ENCODE data around the gene PYGO2. TPM values are rescaled to one million over a fixed set of nuclear protein-coding genes. Genes with fewer than 3 reads are reported as not detected.

Gene PYGO2
- total RNA-seq, 1 experiment from 2014 or later, result 37.4 TPM

- TF ChIP-seq USF1 (CRISPR knock-in tag; IDR thresholded peaks at IDR 0.05) (peak; percentile 56), NR3C1 (CRISPR knock-in tag; conservative IDR thresholded peaks at IDR 0.05; ENCODE audit: low read depth) (peak; percentile 96; the same call in 1 of the 2 replicates), SMAD4 (CRISPR knock-in tag; IDR thresholded peaks at IDR 0.05) (no peak), SMAD3 (CRISPR knock-in tag; IDR thresholded peaks at IDR 0.05; ENCODE audit: borderline replicate concordance) (no peak), ZNF263 (CRISPR knock-in tag; IDR thresholded peaks at IDR 0.05; ENCODE audit: low read depth) (no peak), ZNF138 (CRISPR knock-in tag; conservative IDR thresholded peaks at IDR 0.05) (peak; percentile 79), ZBTB21 (CRISPR knock-in tag; IDR thresholded peaks at IDR 0.05; ENCODE audit: borderline replicate concordance) (peak; percentile 36; the same call in 1 of the 2 replicates), SOX15 (CRISPR knock-in tag; IDR thresholded peaks at IDR 0.05) (no peak), HMGXB4 (CRISPR knock-in tag; IDR thresholded peaks at IDR 0.05) (peak; percentile 92; the same call in 1 of the 2 replicates), ZNF219 (CRISPR knock-in tag; IDR thresholded peaks at IDR 0.05; ENCODE audit: borderline replicate concordance) (0 out of 2 replicates have a peak, but pooled peaks have one; percentile 66), CTCF (IDR thresholded peaks at IDR 0.05) (no peak), FOXP1 (CRISPR knock-in tag; IDR thresholded peaks at IDR 0.05; ENCODE audit: borderline replicate concordance) (peak; percentile 78), FOXJ3 (CRISPR knock-in tag; IDR thresholded peaks at IDR 0.05; ENCODE audit: borderline replicate concordance) (no peak), IRF2 (CRISPR knock-in tag; IDR thresholded peaks at IDR 0.05; ENCODE audit: borderline replicate concordance, low read depth) (no peak), ZBTB43 (CRISPR knock-in tag; IDR thresholded peaks at IDR 0.05) (no peak), E2F1 (CRISPR knock-in tag; IDR thresholded peaks at IDR 0.05) (no peak)
- TF ChIP-seq, protein P1, sequence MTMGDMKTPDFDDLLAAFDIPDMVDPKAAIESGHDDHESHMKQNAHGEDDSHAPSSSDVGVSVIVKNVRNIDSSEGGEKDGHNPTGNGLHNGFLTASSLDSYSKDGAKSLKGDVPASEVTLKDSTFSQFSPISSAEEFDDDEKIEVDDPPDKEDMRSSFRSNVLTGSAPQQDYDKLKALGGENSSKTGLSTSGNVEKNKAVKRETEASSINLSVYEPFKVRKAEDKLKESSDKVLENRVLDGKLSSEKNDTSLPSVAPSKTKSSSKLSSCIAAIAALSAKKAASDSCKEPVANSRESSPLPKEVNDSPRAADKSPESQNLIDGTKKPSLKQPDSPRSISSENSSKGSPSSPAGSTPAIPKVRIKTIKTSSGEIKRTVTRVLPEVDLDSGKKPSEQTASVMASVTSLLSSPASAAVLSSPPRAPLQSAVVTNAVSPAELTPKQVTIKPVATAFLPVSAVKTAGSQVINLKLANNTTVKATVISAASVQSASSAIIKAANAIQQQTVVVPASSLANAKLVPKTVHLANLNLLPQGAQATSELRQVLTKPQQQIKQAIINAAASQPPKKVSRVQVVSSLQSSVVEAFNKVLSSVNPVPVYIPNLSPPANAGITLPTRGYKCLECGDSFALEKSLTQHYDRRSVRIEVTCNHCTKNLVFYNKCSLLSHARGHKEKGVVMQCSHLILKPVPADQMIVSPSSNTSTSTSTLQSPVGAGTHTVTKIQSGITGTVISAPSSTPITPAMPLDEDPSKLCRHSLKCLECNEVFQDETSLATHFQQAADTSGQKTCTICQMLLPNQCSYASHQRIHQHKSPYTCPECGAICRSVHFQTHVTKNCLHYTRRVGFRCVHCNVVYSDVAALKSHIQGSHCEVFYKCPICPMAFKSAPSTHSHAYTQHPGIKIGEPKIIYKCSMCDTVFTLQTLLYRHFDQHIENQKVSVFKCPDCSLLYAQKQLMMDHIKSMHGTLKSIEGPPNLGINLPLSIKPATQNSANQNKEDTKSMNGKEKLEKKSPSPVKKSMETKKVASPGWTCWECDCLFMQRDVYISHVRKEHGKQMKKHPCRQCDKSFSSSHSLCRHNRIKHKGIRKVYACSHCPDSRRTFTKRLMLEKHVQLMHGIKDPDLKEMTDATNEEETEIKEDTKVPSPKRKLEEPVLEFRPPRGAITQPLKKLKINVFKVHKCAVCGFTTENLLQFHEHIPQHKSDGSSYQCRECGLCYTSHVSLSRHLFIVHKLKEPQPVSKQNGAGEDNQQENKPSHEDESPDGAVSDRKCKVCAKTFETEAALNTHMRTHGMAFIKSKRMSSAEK (CRISPR knock-in tag; IDR thresholded peaks at IDR 0.05; ENCODE audit: borderline replicate concordance), result peak; percentile 85; the same call in 1 of the 2 replicates
- TF ChIP-seq, protein P2, sequence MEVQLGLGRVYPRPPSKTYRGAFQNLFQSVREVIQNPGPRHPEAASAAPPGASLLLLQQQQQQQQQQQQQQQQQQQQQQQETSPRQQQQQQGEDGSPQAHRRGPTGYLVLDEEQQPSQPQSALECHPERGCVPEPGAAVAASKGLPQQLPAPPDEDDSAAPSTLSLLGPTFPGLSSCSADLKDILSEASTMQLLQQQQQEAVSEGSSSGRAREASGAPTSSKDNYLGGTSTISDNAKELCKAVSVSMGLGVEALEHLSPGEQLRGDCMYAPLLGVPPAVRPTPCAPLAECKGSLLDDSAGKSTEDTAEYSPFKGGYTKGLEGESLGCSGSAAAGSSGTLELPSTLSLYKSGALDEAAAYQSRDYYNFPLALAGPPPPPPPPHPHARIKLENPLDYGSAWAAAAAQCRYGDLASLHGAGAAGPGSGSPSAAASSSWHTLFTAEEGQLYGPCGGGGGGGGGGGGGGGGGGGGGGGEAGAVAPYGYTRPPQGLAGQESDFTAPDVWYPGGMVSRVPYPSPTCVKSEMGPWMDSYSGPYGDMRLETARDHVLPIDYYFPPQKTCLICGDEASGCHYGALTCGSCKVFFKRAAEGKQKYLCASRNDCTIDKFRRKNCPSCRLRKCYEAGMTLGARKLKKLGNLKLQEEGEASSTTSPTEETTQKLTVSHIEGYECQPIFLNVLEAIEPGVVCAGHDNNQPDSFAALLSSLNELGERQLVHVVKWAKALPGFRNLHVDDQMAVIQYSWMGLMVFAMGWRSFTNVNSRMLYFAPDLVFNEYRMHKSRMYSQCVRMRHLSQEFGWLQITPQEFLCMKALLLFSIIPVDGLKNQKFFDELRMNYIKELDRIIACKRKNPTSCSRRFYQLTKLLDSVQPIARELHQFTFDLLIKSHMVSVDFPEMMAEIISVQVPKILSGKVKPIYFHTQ (CRISPR knock-in tag; IDR thresholded peaks at IDR 0.05), result 0 out of 2 replicates have a peak, but pooled peaks have one; percentile 5
These were observed at the start of gene PYGO2 (continued) for GRCh38 chr1:154961207-154962155.

Data from WTC11 (cell line).